Sigmoid colon (tissue), 7 donors: ENCODE data around the gene KLHL2. TPM values are rescaled to one million over a fixed set of nuclear protein-coding genes. Genes with fewer than 3 reads are reported as not detected.

Experiments used
- DNase-seq: peaks from one replicate; pipeline ENCODE4 v3.0.0-alpha.2; 2019
- H3K27ac ChIP-seq, 4 donors: fragments of 200-600 bp; sonication (generic); one replicate each; pipeline ENCODE4 v1.5.1; 2016 to 2019; ENCODE audit warnings: mild to moderate bottlenecking in 1 of 4
- H3K27me3 ChIP-seq, 3 donors: fragments of 200-600 bp; sonication (generic); one replicate each; pipeline ENCODE4 v1.5.1; 2019; ENCODE audit warnings: mild to moderate bottlenecking in 1 of 3
- H3K36me3 ChIP-seq, 4 donors: fragments of 200-600 bp; sonication (generic); one replicate each; pipeline ENCODE4 v1.5.1; 2016 to 2019
- H3K4me1 ChIP-seq, 4 donors: fragments of 200-600 bp; sonication (generic); one replicate each; pipeline ENCODE4 v1.5.1; 2017 to 2019
- H3K4me3 ChIP-seq, 4 donors: fragments of 200-600 bp; sonication (generic); one replicate each; pipeline ENCODE4 v1.5.1; 2017 to 2019; ENCODE audit warnings: mild to moderate bottlenecking in 2 of 4, moderate library complexity in 1 of 4
- H3K9me3 ChIP-seq, 4 donors: fragments of 200-600 bp in 3 of 4; sonication (generic) in 3 of 4; one replicate each; pipeline versions ENCODE4 v1.5.1 to v1.6.1; 2013 to 2019
- EP300 ChIP-seq, 4 donors: sonication (generic); formaldehyde crosslinking; IDR thresholded peaks; one replicate each; pipeline ENCODE4 v1.6.1; 2017; ENCODE audit warnings: antibody characterized with exemption in 4 of 4
- POLR2A ChIP-seq, 2 donors: fragments of 450-650 bp; IDR thresholded peaks; one replicate each; pipeline ENCODE4 v1.6.1; 2016; ENCODE audit warnings: antibody characterized with exemption in 2 of 2, mild to moderate bottlenecking in 2 of 2, moderate library complexity in 2 of 2
- POLR2AphosphoS5 ChIP-seq, 4 donors: sonication (generic); formaldehyde crosslinking; IDR thresholded peaks; one replicate each; pipeline ENCODE4 v1.6.1; 2017; ENCODE audit warnings: antibody characterized with exemption in 4 of 4
- WGBS, 2 donors: extraction: QIAGEN DNeasy Blood & Tissue Kit; methylation state at CpG; one replicate each; pipeline ENCODE4 v1.1.7; 2013; 5-methylcytosine and 5-hydroxymethylcytosine counted together
- intact Hi-C: fragments of 100-400 bp; cut with DNase I; formaldehyde crosslinking; loops from one replicate; pipeline ENCODE4 v1.15.1; 2023
- polyA plus RNA-seq, 3 donors: library from polyadenylated mRNA; stranded (reverse); fragments of 200-250 nt; gene quantifications; one replicate each; pipeline ENCODE4 v1.2.3, GENCODE V29; 2013
- total RNA-seq, 4 donors: library from RNA; depleted of rRNA; stranded (reverse); fragments of >200 nt; gene quantifications; one replicate each; pipeline ENCODE4 v1.1.0, GENCODE V29; 2016
- TF ChIP-seq, protein P1 (sequence below), 4 experiments: fragments of 450-650 bp in 3 of 4; fragments of 200-600 bp in 1 of 4; IDR thresholded peaks; one replicate each; pipeline ENCODE4 v1.5.1; 2016 to 2019; ENCODE audit warnings: antibody characterized with exemption in 4 of 4, mild to moderate bottlenecking in 3 of 4, moderate library complexity in 2 of 4
- donor health status: healthy with polysubstance abuse.
- donor health status: Bipolar disorder and iron deficiency.
- donor health status: healthy.

The KLHL2 gene
- total and polyA plus RNA-seq, 7 donors = 9.2 to 25.7 (median 14.4) TPM

DNA sequence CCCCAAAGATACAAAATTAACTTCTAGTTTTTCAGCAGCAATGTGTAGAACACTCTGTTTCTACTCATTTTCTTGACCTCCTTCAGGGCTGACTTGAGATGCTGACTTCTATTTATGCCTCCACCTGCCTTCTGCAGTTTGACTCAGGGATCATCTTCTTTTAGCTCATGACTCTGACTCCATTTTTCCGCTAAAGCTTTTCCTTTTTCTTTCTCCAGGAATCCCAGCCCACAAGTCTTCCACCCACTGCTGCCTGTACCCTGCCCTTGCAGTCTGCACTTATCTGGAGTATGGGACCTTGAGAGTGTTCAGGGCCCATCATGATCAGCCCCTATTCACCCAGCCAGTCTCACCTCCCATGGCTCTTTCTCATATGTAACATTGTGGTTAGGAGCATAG is 14.9 kb upstream of the KLHL2 start:
- intact Hi-C loops = no loop called here
- Histone ChIP-seq H3K4me1 (no peaks in the 10 kb centered on the region), H3K27me3 (no peaks in the 10 kb centered on the region), H3K9me3 (no peaks in the 10 kb centered on the region), H3K36me3 (no peaks in the 10 kb centered on the region), H3K4me3 (no peak overlapping the region), H3K27ac (no peak overlapping the region)
- no peak for DNase-seq
- TF ChIP-seq, protein P1, sequence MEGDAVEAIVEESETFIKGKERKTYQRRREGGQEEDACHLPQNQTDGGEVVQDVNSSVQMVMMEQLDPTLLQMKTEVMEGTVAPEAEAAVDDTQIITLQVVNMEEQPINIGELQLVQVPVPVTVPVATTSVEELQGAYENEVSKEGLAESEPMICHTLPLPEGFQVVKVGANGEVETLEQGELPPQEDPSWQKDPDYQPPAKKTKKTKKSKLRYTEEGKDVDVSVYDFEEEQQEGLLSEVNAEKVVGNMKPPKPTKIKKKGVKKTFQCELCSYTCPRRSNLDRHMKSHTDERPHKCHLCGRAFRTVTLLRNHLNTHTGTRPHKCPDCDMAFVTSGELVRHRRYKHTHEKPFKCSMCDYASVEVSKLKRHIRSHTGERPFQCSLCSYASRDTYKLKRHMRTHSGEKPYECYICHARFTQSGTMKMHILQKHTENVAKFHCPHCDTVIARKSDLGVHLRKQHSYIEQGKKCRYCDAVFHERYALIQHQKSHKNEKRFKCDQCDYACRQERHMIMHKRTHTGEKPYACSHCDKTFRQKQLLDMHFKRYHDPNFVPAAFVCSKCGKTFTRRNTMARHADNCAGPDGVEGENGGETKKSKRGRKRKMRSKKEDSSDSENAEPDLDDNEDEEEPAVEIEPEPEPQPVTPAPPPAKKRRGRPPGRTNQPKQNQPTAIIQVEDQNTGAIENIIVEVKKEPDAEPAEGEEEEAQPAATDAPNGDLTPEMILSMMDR (IDR thresholded peaks at IDR 0.05) = no peak
- TF ChIP-seq EP300 (IDR thresholded peaks at IDR 0.05) = no peak
- no peak for TF ChIP-seq POLR2AphosphoS5 (IDR thresholded peaks at IDR 0.05)
- no peak for TF ChIP-seq POLR2A (IDR thresholded peaks at IDR 0.05)
- 91 to 97% methylated on average over 1 of the region's 1 CpG for WGBS, 2 donors

DNA sequence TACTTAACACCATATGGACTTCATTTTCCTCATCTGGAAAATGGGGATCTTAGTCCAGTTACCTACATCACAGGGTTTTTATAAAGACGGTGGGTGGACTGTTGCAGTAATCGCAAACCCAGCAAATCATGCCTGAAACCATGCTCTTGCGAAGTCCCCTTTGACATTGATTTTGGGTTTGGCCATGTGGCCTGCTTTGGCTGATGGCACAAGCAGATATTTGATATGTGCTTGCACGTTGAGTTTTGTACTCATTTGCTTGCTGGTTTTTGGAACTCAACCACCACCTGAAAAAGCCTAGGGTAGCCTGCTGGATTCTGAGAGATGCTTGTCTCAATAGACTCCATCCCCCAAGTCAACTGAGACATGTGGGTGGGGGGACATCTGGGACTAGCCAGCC is 14.4 kb upstream of the KLHL2 start:
- Histone ChIP-seq H3K4me3 (no peak overlapping the region), H3K9me3 (no peaks in the 10 kb centered on the region), H3K27me3 (no peaks in the 10 kb centered on the region), H3K4me1 (no peaks in the 10 kb centered on the region), H3K36me3 (no peaks in the 10 kb centered on the region), H3K27ac (no peak overlapping the region)
- DNase-seq = no peak
- TF ChIP-seq POLR2AphosphoS5 (IDR thresholded peaks at IDR 0.05) = no peak
- TF ChIP-seq, protein P1 (IDR thresholded peaks at IDR 0.05) = no peak
- TF ChIP-seq EP300 (IDR thresholded peaks at IDR 0.05) = no peak
- TF ChIP-seq POLR2A (IDR thresholded peaks at IDR 0.05) = no peak
- intact Hi-C loops = no loop called here
- 92 to 98% methylated on average over 4 of the region's 4 CpGs for WGBS, 2 donors

DNA sequence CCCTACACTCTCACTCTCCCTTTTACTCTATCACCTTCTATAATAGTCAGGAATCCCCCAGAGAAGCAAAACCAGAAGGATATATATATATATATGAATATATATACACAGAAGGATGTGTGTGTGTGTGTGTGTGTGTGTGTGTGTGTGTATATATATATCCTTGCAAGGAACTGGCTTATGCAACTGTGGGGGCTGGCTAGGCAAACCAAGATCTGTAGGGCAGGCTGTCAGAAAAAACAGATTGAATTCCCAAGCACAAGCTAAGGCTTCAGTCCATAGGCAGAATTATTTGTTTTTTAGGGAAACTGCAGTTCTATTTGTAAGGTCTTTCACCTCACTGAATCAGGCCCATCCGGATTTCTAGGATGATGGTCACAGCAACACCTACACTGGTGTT is 13.0 kb upstream of the KLHL2 start:
- no peaks in the 10 kb centered on the region for H3K36me3 ChIP-seq
- H3K27me3 ChIP-seq = no peaks in the 10 kb centered on the region
- TF ChIP-seq, protein P1 (IDR thresholded peaks at IDR 0.05) = no peak
- TF ChIP-seq EP300 (IDR thresholded peaks at IDR 0.05) (no peak), POLR2A (IDR thresholded peaks at IDR 0.05) (no peak), POLR2AphosphoS5 (IDR thresholded peaks at IDR 0.05) (no peak)
- H3K9me3 ChIP-seq = no peaks in the 10 kb centered on the region
- 85 to 95% methylated on average over 1 of the region's 1 CpG for WGBS, 2 donors
- no peaks in the 10 kb centered on the region for H3K4me1 ChIP-seq
- DNase-seq = no peak
- intact Hi-C loops = no loop called here
- H3K4me3 ChIP-seq = no peak overlapping the region
- H3K27ac ChIP-seq = no peak overlapping the region

DNA sequence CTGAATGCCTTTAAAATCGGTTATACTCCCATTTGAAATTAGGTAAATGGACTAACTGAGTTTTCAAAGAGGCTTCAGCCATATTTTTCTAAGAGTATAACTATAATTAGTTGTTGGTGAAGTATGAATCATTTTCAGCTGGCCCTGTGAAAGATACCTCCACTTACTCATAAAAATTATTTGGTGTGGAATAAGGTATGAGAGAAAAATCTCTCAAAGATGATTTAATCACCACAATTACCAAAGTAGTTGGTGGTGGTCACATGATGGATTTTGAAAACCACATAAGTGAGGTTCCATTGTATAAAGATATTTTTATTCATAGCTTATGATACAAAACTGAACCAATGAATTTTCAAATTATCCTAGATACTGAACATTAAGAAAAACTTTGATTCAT is 9.0 kb upstream of the KLHL2 start:
- WGBS, 2 donors = 79 to 88% methylated on average over 1 of the region's 1 CpG
- no peak for DNase-seq

DNA sequence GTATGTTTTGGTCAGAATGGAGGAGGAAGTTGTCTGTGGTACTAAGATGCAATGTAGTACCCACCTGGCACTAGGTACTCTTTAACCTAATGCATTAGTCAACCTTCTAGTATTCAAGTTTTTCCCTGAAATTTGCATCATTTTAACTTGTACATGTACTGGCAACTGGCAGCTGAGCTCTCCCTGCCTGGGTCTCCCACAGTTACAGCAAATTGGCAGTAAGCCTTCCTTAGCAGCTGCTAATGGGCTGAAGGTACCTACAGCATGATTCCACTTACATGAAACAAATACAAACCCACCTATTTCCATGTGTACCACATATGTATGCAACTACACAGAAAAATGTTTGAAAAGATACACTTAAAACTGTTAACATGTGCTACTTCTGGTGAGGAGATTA is 8.1 kb upstream of the KLHL2 start:
- no peaks in the 10 kb centered on the region for H3K27me3 ChIP-seq
- no peak overlapping the region for H3K27ac ChIP-seq
- H3K9me3 ChIP-seq = no peaks in the 10 kb centered on the region
- TF ChIP-seq POLR2A (IDR thresholded peaks at IDR 0.05) (no peak), EP300 (IDR thresholded peaks at IDR 0.05) (no peak), POLR2AphosphoS5 (IDR thresholded peaks at IDR 0.05) (no peak)
- TF ChIP-seq, protein P1 (IDR thresholded peaks at IDR 0.05) = no peak
- H3K4me1 ChIP-seq = no peaks in the 10 kb centered on the region
- no peaks in the 10 kb centered on the region for H3K36me3 ChIP-seq
- intact Hi-C loops = no loop called here
- DNase-seq = no peak
- no peak overlapping the region for H3K4me3 ChIP-seq

More for the DNA sequence above, 9.0 kb upstream of the KLHL2 start:
- intact Hi-C loops = no loop called here
- no peaks in the 10 kb centered on the region for H3K9me3 ChIP-seq
- H3K36me3 ChIP-seq = no peaks in the 10 kb centered on the region
- H3K4me3 ChIP-seq = no peak overlapping the region
- no peaks in the 10 kb centered on the region for H3K27me3 ChIP-seq
- no peaks in the 10 kb centered on the region for H3K4me1 ChIP-seq
- H3K27ac ChIP-seq = no peak overlapping the region
- TF ChIP-seq POLR2A (IDR thresholded peaks at IDR 0.05) (no peak), EP300 (IDR thresholded peaks at IDR 0.05) (no peak)
